Body of pancreas (tissue), 4 donors: ENCODE data around the gene C9orf78. TPM values are rescaled to one million over a fixed set of nuclear protein-coding genes. Genes with fewer than 3 reads are reported as not detected.
A peak's percentile ranks its signal among the peaks of the same experiment; 100 is the strongest.

Source experiments
- ATAC-seq: fragments of 150-250 bp; one replicate; pipeline ENCODE4 v1.9.1; 2016
- DNase-seq, 4 donors: peaks; one replicate each; pipeline ENCODE4 v3.0.0-alpha.2; 2019
- H3K27ac ChIP-seq, 4 donors: fragments of 200-600 bp; sonication (generic); 1 replicate in 3 of 4; 2 replicates in 1 of 4; pipeline versions ENCODE4 v1.5.1 to v1.6.1; 2016 to 2019; ENCODE audit warnings: mild to moderate bottlenecking in 1 of 4, mixed read lengths in 1 of 4, moderate library complexity in 1 of 4
- H3K27me3 ChIP-seq, 2 donors: fragments of 200-600 bp; sonication (generic); one replicate each; pipeline ENCODE4 v1.6.0; 2016; ENCODE audit warnings: mild to moderate bottlenecking in 1 of 2
- H3K36me3 ChIP-seq, 2 donors: fragments of 200-600 bp; sonication (generic); replicated peaks in 1 of 2; 2 replicates each; pipeline ENCODE4 v1.5.1; 2016; ENCODE audit warnings: low read depth in 2 of 2; ENCODE audit not compliant: insufficient read depth in 1 of 2
- H3K4me1 ChIP-seq: fragments of 200-600 bp; sonication (generic); one replicate; pipeline ENCODE4 v1.6.0; 2016
- H3K4me3 ChIP-seq, 2 donors: fragments of 200-600 bp; sonication (generic); 1 replicate in 1 of 2; 2 replicates in 1 of 2; pipeline ENCODE4 v1.5.1; 2016 to 2019
- H3K9me3 ChIP-seq, 3 donors: fragments of 200-600 bp; sonication (generic); 1 replicate in 2 of 3; 2 replicates in 1 of 3; pipeline ENCODE4 v1.5.1; 2016
- POLR2A ChIP-seq, 3 donors: fragments of 450-650 bp; IDR thresholded peaks; one replicate each; pipeline ENCODE4 v1.6.1; 2016; ENCODE audit warnings: antibody characterized with exemption in 3 of 3, mild to moderate bottlenecking in 2 of 3
- WGBS, 2 donors: methylation state at CpG; one replicate each; pipeline ENCODE4 v1.1.5; 2017; 5-methylcytosine and 5-hydroxymethylcytosine counted together
- intact Hi-C: fragments of 100-400 bp; cut with DNase I; formaldehyde crosslinking; loops from one replicate; pipeline ENCODE4 v1.15.1; 2023
- total RNA-seq, 2 donors: library from RNA; depleted of rRNA; stranded (reverse); fragments of >200 nt; gene quantifications; one replicate each; pipeline ENCODE4 v1.1.0, GENCODE V29; 2016
- TF ChIP-seq, protein P1 (sequence below), 7 experiments: fragments of 450-650 bp in 4 of 7; fragments of 200-600 bp in 3 of 7; sonication (generic) in 3 of 7; IDR thresholded peaks; one replicate each; pipeline ENCODE4 v1.5.1; 2016 to 2019; ENCODE audit warnings: antibody characterized with exemption in 7 of 7

The C9orf78 gene
- total RNA-seq, 2 donors from 2014 or later: 25.1 to 48.0 TPM

DNA sequence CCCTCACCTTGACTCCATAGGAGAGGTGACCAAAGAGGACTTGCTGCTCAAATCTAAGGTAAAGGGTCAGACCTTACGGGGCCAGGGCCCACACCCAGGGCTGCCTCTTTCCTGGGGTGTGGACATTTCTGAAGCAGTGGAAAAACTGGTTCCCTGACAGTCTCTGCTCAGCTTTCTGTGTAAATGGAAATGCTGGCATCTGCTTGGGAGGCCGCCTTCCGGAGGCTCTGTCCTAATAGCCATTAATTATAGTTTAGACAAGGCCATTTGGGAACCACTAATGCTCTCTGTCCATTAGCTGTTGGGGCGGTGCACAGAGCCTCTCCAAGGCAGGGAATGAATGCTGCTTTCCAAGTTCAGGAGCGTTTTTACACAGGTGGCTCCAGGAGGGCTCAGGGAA lies 17.5 kb upstream of the C9orf78 start:
- H3K9me3 ChIP-seq: no peaks in the 10 kb centered on the region
- H3K4me3 ChIP-seq: no peak overlapping the region
- H3K27me3 ChIP-seq: no peaks in the 10 kb centered on the region
- intact Hi-C loops: no loop called here
- peak in 1 of 4 donors; percentile 25 for DNase-seq
- H3K36me3 ChIP-seq: peaks cover 0 to 19% of the 10 kb centered on the region in 2 donors
- no peak overlapping the region for H3K27ac ChIP-seq
- TF ChIP-seq, protein P1, sequence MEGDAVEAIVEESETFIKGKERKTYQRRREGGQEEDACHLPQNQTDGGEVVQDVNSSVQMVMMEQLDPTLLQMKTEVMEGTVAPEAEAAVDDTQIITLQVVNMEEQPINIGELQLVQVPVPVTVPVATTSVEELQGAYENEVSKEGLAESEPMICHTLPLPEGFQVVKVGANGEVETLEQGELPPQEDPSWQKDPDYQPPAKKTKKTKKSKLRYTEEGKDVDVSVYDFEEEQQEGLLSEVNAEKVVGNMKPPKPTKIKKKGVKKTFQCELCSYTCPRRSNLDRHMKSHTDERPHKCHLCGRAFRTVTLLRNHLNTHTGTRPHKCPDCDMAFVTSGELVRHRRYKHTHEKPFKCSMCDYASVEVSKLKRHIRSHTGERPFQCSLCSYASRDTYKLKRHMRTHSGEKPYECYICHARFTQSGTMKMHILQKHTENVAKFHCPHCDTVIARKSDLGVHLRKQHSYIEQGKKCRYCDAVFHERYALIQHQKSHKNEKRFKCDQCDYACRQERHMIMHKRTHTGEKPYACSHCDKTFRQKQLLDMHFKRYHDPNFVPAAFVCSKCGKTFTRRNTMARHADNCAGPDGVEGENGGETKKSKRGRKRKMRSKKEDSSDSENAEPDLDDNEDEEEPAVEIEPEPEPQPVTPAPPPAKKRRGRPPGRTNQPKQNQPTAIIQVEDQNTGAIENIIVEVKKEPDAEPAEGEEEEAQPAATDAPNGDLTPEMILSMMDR (IDR thresholded peaks at IDR 0.05): no peak
- WGBS, 2 donors: 63 to 76% methylated on average over 4 to 5 of the region's 5 CpGs
- H3K4me1 ChIP-seq: no peaks in the 10 kb centered on the region
- no peak for ATAC-seq

DNA sequence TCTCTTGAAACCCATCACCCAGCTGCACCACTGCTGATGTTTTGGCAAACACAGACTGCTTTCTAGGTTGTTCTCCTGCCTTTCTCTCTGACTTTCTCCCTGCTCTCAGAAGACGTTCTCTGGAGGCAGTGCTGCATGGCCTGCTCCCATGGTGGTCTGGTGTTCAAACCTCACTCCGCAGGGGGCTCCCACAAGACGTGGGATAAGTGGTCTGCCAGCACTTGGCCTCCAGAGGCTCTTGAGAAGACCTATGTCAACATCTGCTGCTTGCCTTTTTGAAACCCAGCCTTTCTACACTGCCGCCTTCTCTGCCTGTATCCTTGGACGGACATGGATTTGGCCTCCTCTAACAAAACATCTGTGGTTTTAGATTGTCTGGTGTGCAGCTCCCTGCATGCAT lies 16.7 kb upstream of the C9orf78 start:
- Histone ChIP-seq H3K27me3 (no peaks in the 10 kb centered on the region), H3K9me3 (no peaks in the 10 kb centered on the region), H3K36me3 (peaks cover 0 to 19% of the 10 kb centered on the region in 2 donors), H3K4me1 (no peaks in the 10 kb centered on the region), H3K27ac (no peak overlapping the region), H3K4me3 (no peak overlapping the region)
- ATAC-seq (no peak), DNase-seq (no peak)
- intact Hi-C loops: no loop called here
- TF ChIP-seq, protein P1 (IDR thresholded peaks at IDR 0.05): no peak
- TF ChIP-seq POLR2A (IDR thresholded peaks at IDR 0.05): no peak
- 72 to 79% methylated on average over 5 of the region's 5 CpGs for WGBS, 2 donors

DNA sequence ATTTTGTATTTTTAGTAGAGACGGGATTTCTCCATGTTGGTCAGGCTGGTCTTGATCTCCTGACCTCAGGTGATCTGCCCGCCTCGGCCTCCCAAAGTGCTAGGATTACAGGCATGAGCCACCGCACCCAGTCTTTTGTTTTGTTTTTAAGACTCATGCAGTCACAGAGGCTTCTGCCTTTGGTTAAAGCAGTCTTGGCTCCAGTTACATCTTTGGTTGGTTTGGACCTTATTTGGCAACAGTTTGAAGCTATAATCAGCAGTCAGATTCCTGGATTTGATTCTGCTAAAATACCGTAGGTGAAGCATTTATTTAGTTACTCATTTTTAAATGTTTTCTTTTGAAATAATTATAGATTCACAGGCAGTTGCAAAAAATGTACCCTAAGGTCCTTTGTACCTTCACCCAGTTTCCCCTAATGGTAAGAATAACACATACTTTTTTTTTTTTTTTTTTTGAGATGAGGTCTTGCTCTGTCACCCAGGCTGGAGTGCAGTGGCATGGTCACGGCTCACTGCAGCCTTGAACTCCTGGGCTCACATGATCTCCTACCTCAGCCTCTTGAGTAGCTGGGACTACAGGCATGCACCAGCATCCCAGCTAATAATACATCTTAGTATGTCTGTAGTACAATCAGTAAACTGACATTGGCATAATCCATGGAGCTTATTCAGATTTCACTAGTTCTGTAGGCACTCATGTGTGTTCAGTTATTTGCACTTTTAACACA lies 15.9 kb upstream of the C9orf78 start:
- WGBS, 2 donors: 85 to 87% methylated on average over 6 of the region's 6 CpGs
- ATAC-seq (no peak), DNase-seq (no peak)
- TF ChIP-seq, protein P1 (IDR thresholded peaks at IDR 0.05): no peak
- no peak for TF ChIP-seq POLR2A (IDR thresholded peaks at IDR 0.05)
- intact Hi-C loops: no loop called here
- Histone ChIP-seq H3K4me3 (no peak overlapping the region), H3K27ac (no peak overlapping the region), H3K36me3 (peaks cover 0 to 19% of the 10 kb centered on the region in 2 donors), H3K27me3 (no peaks in the 10 kb centered on the region), H3K4me1 (no peaks in the 10 kb centered on the region), H3K9me3 (no peaks in the 10 kb centered on the region)

DNA sequence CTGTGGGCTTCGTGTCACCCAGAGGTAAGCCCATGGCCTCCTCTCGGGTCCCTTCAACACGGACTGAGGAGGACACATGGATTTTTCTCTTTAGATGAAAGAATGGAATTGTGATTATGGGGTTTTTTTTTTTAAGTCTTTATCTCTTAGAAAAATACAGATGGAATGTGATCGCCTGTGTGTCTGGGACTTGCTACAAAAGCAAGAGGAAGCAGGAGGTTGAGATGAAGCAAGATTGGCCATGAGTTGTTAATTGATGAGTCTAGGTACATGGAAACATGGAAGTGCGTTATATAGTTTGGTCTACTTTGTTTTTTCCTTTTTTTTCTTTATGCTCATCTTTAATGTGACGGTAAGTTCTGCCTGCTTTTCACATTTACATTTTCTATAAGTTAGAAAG lies 14.8 kb upstream of the C9orf78 start:
- no peak for TF ChIP-seq POLR2A (IDR thresholded peaks at IDR 0.05)
- TF ChIP-seq, protein P1 (IDR thresholded peaks at IDR 0.05): no peak
- Histone ChIP-seq H3K27ac (no peak overlapping the region), H3K4me3 (no peak overlapping the region), H3K27me3 (no peaks in the 10 kb centered on the region), H3K9me3 (no peaks in the 10 kb centered on the region), H3K4me1 (no peaks in the 10 kb centered on the region), H3K36me3 (peaks cover 0 to 17% of the 10 kb centered on the region in 2 donors)
- intact Hi-C loops: no loop called here
- ATAC-seq (no peak), DNase-seq (no peak)
- WGBS, 2 donors: 78 to 84% methylated on average over 6 of the region's 6 CpGs
